Endothelial cell of umbilical vein (primary cell): ENCODE results near the gene SKA3. TPM values are rescaled to one million over a fixed set of nuclear protein-coding genes. Genes with fewer than 3 reads are reported as not detected.
A peak's percentile ranks its signal among the peaks of the same experiment; 100 is the strongest.

Experiments used
- BruUV-seq: library from RNA; stranded (reverse); fragments of 400-500 nt; replicated peaks from 2 replicates; lab custom pipeline; 2021; lab: Mats Ljungman, UMichigan
- CTCF ChIA-PET: fragments of 300-600, 350-600 bp; sonication (Branson Sonifier 250); formaldehyde crosslinking; loops from one replicate; lab custom pipeline; 2021; ENCODE audit warnings: antibody characterized with exemption, inconsistent platforms; lab: Charles Lee
- POLR2A ChIA-PET: fragments of 300-600, 350-600 bp; sonication (Branson Sonifier 250); formaldehyde crosslinking; loops from one replicate; lab custom pipeline; 2021; ENCODE audit warnings: antibody characterized with exemption, inconsistent platforms; lab: Charles Lee
- DNase-seq: peaks from one replicate; pipeline ENCODE4 v3.0.0-alpha.2; 2011; ENCODE audit warnings: low read depth, low spot score
- FAIRE-seq: peaks from 2 replicates; lab custom pipeline; 2011; peaks lifted over from hg19 to GRCh38; lab: Jason Lieb, UNC
- H2AFZ ChIP-seq: 2 replicates; pipeline ENCODE4 v1.6.0; 2012; ENCODE audit warnings: low read depth, low read length, control low read depth, inconsistent platforms
- H3K27ac ChIP-seq: 2 replicates; pipeline ENCODE4 v1.5.1; 2011; ENCODE audit warnings: low read depth, mild to moderate bottlenecking, control low read depth, low read length, moderate library complexity; ENCODE audit not compliant: insufficient read depth
- H3K27me3 ChIP-seq, 2 experiments: 2 replicates each; pipeline versions ENCODE4 v1.6.0 to v1.6.1; 2011; ENCODE audit warnings: low read length in 2 of 2, mixed read lengths in 1 of 2; ENCODE audit not compliant: control insufficient read depth in 2 of 2, insufficient read depth in 2 of 2
- H3K36me3 ChIP-seq, 2 experiments: 2 replicates in 1 of 2; 3 replicates in 1 of 2; pipeline ENCODE4 v1.5.1; 2011; ENCODE audit warnings: low read length in 2 of 2, mild to moderate bottlenecking in 1 of 2, moderate library complexity in 1 of 2; ENCODE audit not compliant: control insufficient read depth in 2 of 2, insufficient read depth in 2 of 2; ENCODE audit errors: extremely low read depth in 1 of 2
- H3K4me1 ChIP-seq: 3 replicates; pipeline ENCODE4 v1.5.1; 2011; ENCODE audit warnings: mild to moderate bottlenecking, low read length; ENCODE audit not compliant: control insufficient read depth, insufficient read depth; ENCODE audit errors: extremely low read depth
- H3K4me2 ChIP-seq: 2 replicates; pipeline ENCODE4 v1.6.1; 2011; ENCODE audit warnings: low read length, control low read depth, mixed read lengths; ENCODE audit not compliant: insufficient read depth
- H3K4me3 ChIP-seq, 3 experiments: fragments of 200-600 bp in 1 of 3; sonication (generic), shearing (Covaris generic) in 1 of 3; replicated peaks in 1 of 3; 2 replicates each; pipeline ENCODE4 v1.5.1; 2011 to 2016; ENCODE audit warnings: control low read depth in 3 of 3, low read length in 3 of 3, mild to moderate bottlenecking in 2 of 3, inconsistent platforms in 1 of 3, low read depth in 1 of 3, moderate library complexity in 1 of 3; ENCODE audit not compliant: insufficient read depth in 1 of 3
- H3K79me2 ChIP-seq: 2 replicates; pipeline ENCODE4 v1.6.0; 2012; ENCODE audit warnings: low read length, inconsistent platforms; ENCODE audit not compliant: control insufficient read depth, insufficient read depth
- H3K9ac ChIP-seq: replicated peaks from 2 replicates; pipeline ENCODE3; 2011; ENCODE audit warnings: low read length, control low read depth; ENCODE audit not compliant: insufficient read depth; ENCODE audit errors: extremely low read depth
- H3K9me1 ChIP-seq: replicated peaks from 3 replicates; pipeline ENCODE4 v1.6.0; 2011; ENCODE audit warnings: mild to moderate bottlenecking, low read length; ENCODE audit not compliant: control insufficient read depth, insufficient read depth; ENCODE audit errors: extremely low read depth
- H3K9me3 ChIP-seq: replicated peaks from 2 replicates; pipeline ENCODE4 v1.5.1; 2012; ENCODE audit warnings: low read length, inconsistent platforms; ENCODE audit not compliant: control insufficient read depth, insufficient read depth
- H4K20me1 ChIP-seq: replicated peaks from 2 replicates; pipeline ENCODE3; 2011; ENCODE audit warnings: mild to moderate bottlenecking, low read length; ENCODE audit not compliant: control insufficient read depth, insufficient read depth; ENCODE audit errors: extremely low read depth
- EZH2 ChIP-seq: IDR thresholded peaks from 2 replicates; pipeline ENCODE4 v1.6.1; 2012; ENCODE audit warnings: borderline replicate concordance, low read depth, mild to moderate bottlenecking, moderate library complexity, low read length, inconsistent platforms; ENCODE audit not compliant: severe bottlenecking
- FOS ChIP-seq: IDR thresholded peaks from 2 replicates; pipeline ENCODE4 v1.6.1; 2011; ENCODE audit warnings: mild to moderate bottlenecking, low read length, moderate library complexity, borderline replicate concordance; ENCODE audit not compliant: insufficient read depth
- GATA2 ChIP-seq: IDR thresholded peaks from 2 replicates; pipeline ENCODE4 v1.7.0; 2011; ENCODE audit warnings: low read depth, mild to moderate bottlenecking, moderate library complexity, mixed read lengths, low read length; ENCODE audit not compliant: insufficient read length, insufficient read depth
- JUN ChIP-seq: IDR thresholded peaks from 2 replicates; pipeline ENCODE4 v1.6.1; 2011; ENCODE audit warnings: borderline replicate concordance, low read depth; ENCODE audit not compliant: insufficient read length, insufficient read depth
- MYC ChIP-seq: IDR thresholded peaks from one replicate; pipeline ENCODE4 v1.6.1; 2011; ENCODE audit warnings: mild to moderate bottlenecking, low read depth, low read length
- POLR2A ChIP-seq: IDR thresholded peaks from 2 replicates; pipeline ENCODE4 v1.6.1; 2012; ENCODE audit warnings: low read depth, mild to moderate bottlenecking, control low read depth, low read length
- POLR2AphosphoS5 ChIP-seq: IDR thresholded peaks from 2 replicates; pipeline ENCODE4 v1.6.1; 2012; ENCODE audit warnings: low read depth, mild to moderate bottlenecking, control low read depth, low read length, moderate library complexity; ENCODE audit not compliant: insufficient read depth
- dilution Hi-C: fragments of 300-500 bp; cut with MboI; formaldehyde crosslinking; loops from one replicate; pipeline ENCODE4 v1.15.0; 2019; ENCODE audit warnings: low sequenced_read_pairs; ENCODE audit not compliant: extremely low pct_ligation_motif_present
- intact Hi-C: fragments of 100-400 bp; cut with micrococcal nuclease; formaldehyde crosslinking; loops from one replicate; pipeline ENCODE4 v1.10.0; 2022
- polyA plus RNA-seq, 4 experiments: library from polyadenylated mRNA; depleted of rRNA in 3 of 4; stranded (reverse) in 3 of 4; unstranded in 1 of 4; fragments of >200 nt; gene quantifications; 2 replicates each; pipeline versions ENCODE4 v1.2.1 to v1.2.3, GENCODE V29; 2011 to 2012; ENCODE audit warnings: missing spikeins in 1 of 4
- total RNA-seq: library from RNA; stranded (reverse); gene quantifications from 2 replicates; pipeline ENCODE4 v1.2.3, GENCODE V29; 2021
- TF ChIP-seq, protein P1 (sequence below): IDR thresholded peaks from 2 replicates; pipeline ENCODE4 v1.6.1; 2011; ENCODE audit not compliant: insufficient read depth, insufficient read length
- TF ChIP-seq, protein P2 (sequence below), 2 donors: IDR thresholded peaks; 1 replicate in 1 of 2; 2 replicates in 1 of 2; pipeline ENCODE4 v1.5.1; 2011; ENCODE audit warnings: low read length in 2 of 2, mild to moderate bottlenecking in 2 of 2, moderate library complexity in 2 of 2, control low read depth in 1 of 2, inconsistent platforms in 1 of 2, low read depth in 1 of 2; ENCODE audit not compliant: insufficient read depth in 1 of 2; ENCODE audit errors: extremely low read depth in 1 of 2

The SKA3 gene
- total and polyA plus RNA-seq, 2 donors (not counting 3 experiments of a cell fraction or from before 2014, with no cell fraction given) = 9.4 to 28.7 TPM

DNA sequence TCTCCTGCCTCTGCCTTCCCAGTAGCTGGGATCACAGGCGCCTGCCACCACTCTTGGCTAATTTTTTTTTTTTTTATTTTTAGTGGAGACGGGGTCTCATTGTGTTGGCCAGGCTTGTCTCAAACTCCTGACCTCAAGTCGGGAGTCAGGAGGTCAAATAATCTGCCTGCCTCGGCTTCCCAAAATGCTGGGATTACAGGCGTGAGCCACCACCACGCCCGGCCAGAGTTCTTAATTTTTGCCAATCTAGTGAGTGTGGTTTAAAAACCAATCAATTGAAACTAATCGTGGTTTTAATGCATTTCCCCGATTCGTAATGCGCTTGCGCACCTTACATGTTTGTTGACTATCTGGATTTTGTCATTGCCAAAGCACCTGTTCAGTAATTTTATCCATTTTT is 37.0 kb downstream of the SKA3 start:
- POLR2A ChIA-PET = no interaction called here
- Histone ChIP-seq H3K4me2 (peak overlapping the region; percentile 70), H3K27me3 (no peaks in the 10 kb centered on the region), H3K4me1 (peaks cover 11% of the 10 kb centered on the region), H3K36me3 (peaks cover 0 to 2% of the 10 kb centered on the region in 2 experiments), H3K27ac (peak overlapping the region; percentile 79), H3K79me2 (peaks cover 36% of the 10 kb centered on the region), H2AFZ (no peak overlapping the region), H4K20me1 (no peaks in the 10 kb centered on the region), H3K9me1 (no peaks in the 10 kb centered on the region), H3K4me3 (peak overlapping the region in 1 of 3 experiments; percentile 98), H3K9ac (no peak overlapping the region), H3K9me3 (no peaks in the 10 kb centered on the region)
- TF ChIP-seq POLR2AphosphoS5 (no peak), JUN (no peak), EZH2 (no peak), POLR2A (no peak), MYC (no peak), FOS (no peak), GATA2 (no peak)
- TF ChIP-seq, protein P1, sequence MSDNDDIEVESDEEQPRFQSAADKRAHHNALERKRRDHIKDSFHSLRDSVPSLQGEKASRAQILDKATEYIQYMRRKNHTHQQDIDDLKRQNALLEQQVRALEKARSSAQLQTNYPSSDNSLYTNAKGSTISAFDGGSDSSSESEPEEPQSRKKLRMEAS = no peak
- TF ChIP-seq, protein P2, sequence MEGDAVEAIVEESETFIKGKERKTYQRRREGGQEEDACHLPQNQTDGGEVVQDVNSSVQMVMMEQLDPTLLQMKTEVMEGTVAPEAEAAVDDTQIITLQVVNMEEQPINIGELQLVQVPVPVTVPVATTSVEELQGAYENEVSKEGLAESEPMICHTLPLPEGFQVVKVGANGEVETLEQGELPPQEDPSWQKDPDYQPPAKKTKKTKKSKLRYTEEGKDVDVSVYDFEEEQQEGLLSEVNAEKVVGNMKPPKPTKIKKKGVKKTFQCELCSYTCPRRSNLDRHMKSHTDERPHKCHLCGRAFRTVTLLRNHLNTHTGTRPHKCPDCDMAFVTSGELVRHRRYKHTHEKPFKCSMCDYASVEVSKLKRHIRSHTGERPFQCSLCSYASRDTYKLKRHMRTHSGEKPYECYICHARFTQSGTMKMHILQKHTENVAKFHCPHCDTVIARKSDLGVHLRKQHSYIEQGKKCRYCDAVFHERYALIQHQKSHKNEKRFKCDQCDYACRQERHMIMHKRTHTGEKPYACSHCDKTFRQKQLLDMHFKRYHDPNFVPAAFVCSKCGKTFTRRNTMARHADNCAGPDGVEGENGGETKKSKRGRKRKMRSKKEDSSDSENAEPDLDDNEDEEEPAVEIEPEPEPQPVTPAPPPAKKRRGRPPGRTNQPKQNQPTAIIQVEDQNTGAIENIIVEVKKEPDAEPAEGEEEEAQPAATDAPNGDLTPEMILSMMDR (IDR thresholded peaks at IDR 0.05; ENCODE audit: extremely low read depth in 1 of 2, insufficient read depth in 1 of 2, low read depth in 1 of 2, low read length in 2 of 2) = no peak
- no peak for FAIRE-seq
- DNase-seq = no peak
- dilution Hi-C loops (no loop called here), intact Hi-C loops (no loop called here)
- no TSS peak for BruUV-seq
- CTCF ChIA-PET = no interaction called here
